Spleen (tissue), 7 donors: ENCODE measurements around the gene EHMT1.

ENCODE experiments used
- CTCF ChIP-seq, 11 experiments: fragments of 200-600 bp in 7 of 11; fragments of 450-650 bp in 4 of 11; sonication (generic) in 4 of 11; IDR thresholded peaks in 8 of 11; conservative IDR thresholded peaks in 3 of 11; 1 replicate in 7 of 11; 2 replicates in 4 of 11; pipeline versions ENCODE4 v1.4.0 to v1.8.0; 2016 to 2021; ENCODE audit warnings: antibody characterized with exemption in 11 of 11, inconsistent platforms in 4 of 11, mild to moderate bottlenecking in 1 of 11
- POLR2A ChIP-seq, 3 donors: fragments of 450-650 bp; IDR thresholded peaks; one replicate each; pipeline ENCODE4 v1.5.1; 2017; ENCODE audit warnings: antibody characterized with exemption in 3 of 3, mild to moderate bottlenecking in 1 of 3
- donor health status: DM: no; HTN: no; CAD: no; lungs with moderate emphysema.
- donor health status: DM: no; HTN: no; CAD: no.
- donor health status: DM: no; HTN: no; CAD: no.

GRCh38 chr9:137630126-137630525, 11.3 kb downstream of the EHMT1 start:
- TF ChIP-seq CTCF (IDR thresholded peaks at IDR 0.05 in 8 of 11, conservative IDR thresholded peaks at IDR 0.05 in 3 of 11) (no peak), POLR2A (IDR thresholded peaks at IDR 0.05) (no peak)
